SHP77 (cell line): ENCODE measurements around the gene GRIK2.
"Not testable (repeated sequence)": the region's sequence is repeated elsewhere in the genome, so short reads cannot be mapped to it uniquely, and the experiment has no call there.

Experiments
- DNase-seq, 2 experiments: peaks; one replicate each; lab custom pipeline; 2025; lab: John Stamatoyannopoulos, UW

Gene GRIK2

DNA sequence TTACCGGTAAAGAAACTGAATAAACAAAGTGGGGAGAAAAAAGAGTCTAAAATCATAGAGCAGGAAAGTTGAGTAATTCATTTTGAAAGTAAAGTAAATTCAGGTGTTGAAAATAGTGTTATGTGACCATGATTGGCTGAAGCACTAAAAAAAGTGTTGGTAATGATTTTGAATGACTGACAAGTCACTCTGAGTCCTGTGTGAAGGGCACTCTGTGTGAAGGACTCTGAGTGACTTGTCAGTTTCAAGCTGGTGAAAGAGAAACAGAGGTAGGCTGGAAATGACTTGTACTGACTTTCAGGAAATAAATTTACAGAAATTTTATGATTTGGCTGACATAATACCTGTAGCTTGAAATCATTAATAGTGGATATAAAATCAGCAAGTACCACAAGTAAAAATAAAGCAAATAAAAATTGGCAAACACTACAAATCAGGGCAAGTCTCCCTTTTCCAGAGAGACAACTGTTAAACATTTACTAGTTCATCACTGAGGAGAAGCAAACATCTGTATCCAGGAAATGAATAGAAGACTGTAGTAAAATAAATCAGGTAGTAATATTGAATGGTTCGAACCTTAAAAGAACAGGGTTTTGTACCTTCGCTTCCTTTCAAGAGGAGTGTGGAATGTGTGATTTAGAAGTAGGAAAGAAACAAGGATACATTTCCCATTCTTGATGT, 630.6 kb downstream of the GRIK2 start:
- DNase-seq, result no peak

DNA sequence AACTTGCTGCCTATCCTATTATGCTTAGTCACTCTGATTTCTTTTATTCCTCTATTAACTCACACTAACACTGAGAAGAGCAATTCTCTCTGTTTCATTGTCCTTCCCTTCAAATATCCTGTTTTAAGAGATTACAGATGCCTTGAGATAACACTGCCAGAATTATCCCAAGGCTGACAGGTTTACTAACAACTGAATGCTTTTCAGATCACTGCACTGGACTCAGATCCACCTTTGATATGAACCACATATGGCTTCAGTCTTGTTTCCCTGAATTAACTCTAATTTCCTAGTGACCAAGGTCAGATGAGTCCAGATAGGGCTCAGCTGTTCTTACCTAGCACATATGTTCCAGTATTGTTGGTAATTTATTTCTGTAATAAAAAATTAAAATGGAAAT, 633.1 kb downstream of the GRIK2 start:
- no peak for DNase-seq

DNA sequence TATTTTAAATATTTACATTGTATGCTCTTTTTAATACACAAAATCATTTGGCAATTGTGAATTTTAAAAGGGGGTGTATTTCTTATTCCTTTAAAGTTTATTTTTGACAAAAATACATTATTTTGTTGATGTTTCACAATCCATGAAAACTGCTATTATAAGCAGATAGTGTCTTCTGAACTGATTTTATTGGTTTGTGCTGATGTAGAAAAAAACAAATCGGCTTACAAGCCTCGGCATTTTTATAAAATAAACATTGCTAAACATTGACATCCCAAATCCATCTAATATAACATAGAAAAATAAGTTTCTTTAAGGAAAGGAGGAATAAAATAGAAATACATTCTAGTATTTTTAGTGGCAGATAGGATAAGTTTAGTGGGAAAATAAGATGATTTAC, 634.7 kb downstream of the GRIK2 start:
- DNase-seq, result no peak

DNA sequence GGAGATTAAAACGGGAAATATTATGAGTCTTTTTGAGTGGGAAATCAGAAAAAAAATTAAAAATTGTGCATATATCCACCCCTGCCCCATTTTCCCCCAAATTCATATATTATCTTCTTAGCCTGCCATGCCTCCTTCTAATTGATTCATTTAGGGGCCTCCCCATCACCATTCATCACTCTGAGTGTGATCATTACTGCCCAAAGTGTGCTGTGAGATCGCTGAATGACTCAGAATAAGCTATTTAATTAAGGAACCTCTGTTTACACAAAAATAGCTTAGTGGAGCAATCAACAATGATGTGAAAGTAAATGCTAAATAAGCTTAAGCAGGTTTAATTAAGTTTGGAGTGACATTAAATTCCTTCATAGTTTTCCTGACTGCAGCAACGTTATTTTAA, 645.5 kb downstream of the GRIK2 start:
- no peak for DNase-seq

DNA sequence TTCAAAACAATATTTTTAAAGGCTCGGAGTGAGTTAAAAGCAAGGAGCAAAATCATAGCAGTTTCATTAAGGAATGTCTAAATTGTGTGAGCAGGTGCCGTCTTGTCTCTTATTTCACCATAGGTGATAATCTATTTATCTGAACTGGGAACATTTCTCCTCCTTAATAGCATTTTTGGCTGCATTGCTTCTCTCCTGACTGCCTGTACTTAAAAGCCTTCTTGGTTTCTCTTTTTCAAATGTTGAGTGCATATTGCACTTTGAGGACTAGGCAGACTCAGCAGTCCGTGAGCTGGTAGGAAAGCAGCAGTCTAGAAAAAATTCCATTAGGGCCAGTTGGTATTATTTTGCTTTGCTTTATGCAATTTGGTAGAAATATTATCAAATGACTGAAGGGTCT, 645.9 kb downstream of the GRIK2 start:
- no peak for DNase-seq

DNA sequence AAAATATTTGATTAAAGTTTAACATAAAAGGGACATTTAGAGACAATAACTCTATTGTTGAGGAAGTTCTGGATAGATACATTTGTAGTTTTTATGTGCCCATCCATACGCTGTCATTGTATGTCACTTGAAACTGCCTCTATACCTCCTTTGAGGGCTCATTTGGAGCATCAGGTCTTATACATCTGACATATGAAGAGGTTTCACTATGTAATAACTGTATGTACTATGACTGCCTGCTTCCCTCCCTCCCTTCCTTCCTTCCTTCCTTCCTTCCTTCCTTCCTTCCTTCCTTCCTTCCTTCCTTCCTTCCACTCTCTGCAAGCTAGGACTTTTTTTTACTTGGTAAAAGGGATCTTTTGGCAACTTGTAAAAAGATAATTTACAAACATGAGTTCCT, 657.5 kb downstream of the GRIK2 start:
- DNase-seq, result no peak

DNA sequence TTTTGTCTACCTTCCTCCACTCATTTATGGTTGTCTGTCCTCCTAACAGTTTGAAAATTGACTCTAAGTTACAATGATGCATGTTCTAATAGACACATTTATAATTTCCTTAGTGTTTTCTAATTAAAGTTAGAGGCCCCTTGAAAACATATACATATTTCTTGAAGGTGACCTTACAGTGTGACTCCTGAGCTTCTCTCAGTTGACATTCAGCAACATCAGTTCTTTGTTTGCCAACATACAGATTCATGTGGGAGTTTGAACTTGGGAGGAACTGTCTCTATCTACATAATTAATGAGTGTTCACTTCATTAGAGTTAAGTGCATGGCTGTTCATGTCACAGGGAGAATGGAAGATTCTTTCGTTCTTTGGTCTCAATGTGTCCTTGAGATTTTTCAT, 658.2 kb downstream of the GRIK2 start:
- no peak for DNase-seq

DNA sequence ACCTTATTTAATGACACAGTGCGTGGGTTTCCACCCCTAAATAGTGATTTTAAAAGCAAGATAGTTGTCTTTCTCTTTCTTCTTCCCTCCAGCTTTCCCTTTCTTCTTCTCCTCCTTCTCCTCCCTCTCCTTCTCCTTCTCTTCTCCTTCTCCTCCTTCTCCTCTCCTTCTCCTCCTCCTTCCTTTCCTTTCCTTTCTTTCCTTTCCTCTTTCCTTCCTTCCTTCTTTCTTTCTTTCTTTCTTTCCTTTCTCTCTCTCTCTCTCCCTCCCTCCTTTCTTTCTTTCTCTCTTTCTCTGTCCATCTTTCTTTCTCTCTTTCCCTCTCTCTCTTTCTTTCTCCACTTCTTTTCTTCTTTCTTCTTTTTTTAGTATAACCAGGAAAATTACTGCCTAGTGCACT, 670.6 kb downstream of the GRIK2 start:
- no peak for DNase-seq

DNA sequence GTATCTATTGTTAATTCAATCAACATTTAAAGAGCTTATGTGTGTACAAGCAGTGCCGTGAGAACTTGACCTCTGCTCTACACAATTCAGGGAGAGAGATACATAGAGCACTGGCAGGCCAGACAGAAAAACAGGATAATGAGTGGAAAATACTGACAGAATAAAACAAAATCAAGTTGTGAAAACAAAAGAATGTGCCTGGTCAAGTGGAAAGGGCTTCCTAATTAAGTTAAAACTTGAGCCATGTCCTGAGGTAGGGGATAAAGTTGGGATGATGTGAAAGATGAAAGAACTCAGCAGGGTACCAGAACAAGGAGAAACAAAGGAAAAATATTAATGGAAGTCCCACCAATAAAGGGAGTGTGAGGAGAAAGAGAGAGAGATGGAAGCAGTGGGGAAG, 672.8 kb downstream of the GRIK2 start:
- DNase-seq, result no peak

DNA sequence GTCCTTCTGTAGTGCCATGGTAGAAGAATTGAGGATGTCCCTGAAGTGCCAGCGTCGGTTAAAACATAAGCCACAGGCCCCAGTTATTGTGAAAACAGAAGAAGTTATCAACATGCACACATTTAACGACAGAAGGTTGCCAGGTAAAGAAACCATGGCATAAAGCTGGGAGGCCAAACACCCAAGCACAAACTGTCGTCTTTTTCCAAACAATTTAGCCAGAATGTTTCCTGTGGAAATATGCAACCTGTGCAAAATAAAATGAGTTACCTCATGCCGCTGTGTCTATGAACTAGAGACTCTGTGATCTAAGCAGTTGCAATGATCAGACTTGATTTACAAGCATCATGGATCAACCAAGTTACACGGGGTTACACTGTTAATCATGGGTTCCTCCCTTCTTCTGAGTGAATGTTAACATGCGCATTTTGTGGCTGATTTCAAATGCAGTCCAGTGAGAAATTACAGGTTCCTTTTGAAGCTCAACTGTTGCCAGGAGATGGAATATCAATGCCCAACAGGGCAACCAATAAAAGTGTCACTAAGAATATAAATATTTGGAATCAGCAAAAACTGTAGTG, 674.9 kb downstream of the GRIK2 start:
- no peak for DNase-seq

DNA sequence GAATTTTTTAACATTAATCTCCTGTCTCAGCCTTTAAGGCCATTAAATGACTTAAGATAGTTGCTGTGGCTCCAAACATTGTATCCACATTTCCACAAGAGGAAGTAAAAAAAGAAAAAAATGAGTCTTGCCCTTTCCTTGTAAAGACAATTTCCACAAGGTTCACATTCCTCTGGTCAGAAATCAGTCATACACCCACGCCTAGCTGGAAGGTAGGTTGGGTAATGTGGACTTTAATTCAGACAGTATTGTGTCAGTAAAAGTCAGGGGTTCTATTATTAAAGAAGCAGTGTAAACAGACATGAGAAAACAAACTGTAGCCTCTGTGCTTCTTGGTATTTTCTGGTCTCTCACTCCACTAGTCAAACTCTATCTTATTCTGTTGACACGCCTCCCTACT, 682.0 kb downstream of the GRIK2 start:
- DNase-seq, result no peak

DNA sequence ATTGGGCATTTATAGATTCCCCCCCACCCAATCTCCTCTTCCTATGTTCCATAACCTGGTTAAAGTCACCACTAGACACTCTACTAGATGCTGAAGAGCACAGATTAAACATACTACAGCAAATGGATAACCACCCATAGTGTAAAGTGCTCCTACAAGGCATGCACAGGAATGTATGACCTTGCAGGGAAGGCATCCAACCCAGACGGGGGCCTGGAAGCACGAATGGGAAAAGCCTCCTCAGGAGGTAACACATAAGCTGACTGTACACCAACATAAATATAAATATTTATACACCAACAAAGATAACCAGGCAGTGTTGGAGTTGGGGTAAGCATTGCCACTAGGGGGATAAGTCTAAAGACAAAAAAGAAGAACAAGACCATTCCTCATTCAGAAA, 691.7 kb downstream of the GRIK2 start:
- DNase-seq, result no peak

DNA sequence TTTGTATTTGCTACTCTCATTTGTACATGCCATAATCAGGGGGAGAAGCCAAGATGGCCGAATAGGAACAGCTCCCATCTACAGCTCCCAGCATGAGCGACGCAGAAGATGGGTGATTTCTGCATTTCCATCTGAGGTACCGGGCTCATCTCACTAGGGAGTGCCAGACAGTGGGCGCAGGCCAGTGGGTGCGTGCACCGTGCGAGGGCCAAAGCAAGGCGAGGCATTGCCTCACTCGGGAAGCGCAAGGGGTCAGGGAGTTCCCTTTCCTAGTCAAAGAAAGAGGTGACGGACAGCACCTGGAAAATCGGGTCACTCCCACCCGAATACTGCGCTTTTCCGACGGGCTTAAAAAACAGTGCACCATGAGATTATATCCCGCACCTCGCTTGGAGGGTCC, 694.7 kb downstream of the GRIK2 start:
- DNase-seq, result not testable (repeated sequence)

DNA sequence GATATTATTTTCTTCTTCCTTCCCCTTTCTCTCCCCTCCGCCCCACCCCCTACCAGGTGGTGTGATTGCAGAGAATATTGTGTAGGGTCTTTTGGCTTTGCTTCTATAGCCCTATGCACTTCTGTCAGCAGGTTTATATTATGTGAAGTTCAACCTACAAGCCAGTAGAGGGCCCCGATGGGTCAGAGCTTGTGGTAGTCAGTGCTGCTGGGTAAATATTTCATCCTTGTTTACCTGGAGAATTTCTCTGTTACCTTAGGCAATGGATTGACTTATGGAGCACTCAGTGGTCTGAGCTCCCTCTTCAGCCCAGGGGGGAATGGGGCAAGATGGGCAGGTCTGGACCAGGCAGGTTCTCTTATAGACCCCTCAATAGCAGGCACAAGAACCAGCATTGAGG, 720.9 kb downstream of the GRIK2 start:
- peak in 1 of 2 experiments; percentile 3 for DNase-seq

DNA sequence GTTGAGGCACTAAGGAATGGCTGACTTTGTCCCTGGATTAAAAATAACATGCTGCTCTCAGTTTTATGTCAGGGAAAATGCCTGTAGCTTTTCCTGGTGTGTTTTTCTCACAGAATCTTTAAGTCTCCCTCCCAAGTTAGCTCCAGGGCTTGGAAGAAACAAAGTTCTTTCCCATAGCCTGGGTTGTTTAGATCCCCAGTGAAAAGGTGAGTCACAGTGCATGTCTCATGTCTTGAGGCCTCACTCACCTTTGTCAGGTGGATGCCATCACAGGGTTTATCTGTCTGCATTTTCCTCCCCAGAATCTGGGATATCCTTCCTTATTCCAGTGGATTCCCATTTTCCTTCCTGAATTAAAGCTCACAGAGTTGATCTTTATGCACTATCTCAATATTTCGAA, 722.4 kb downstream of the GRIK2 start:
- no peak for DNase-seq

DNA sequence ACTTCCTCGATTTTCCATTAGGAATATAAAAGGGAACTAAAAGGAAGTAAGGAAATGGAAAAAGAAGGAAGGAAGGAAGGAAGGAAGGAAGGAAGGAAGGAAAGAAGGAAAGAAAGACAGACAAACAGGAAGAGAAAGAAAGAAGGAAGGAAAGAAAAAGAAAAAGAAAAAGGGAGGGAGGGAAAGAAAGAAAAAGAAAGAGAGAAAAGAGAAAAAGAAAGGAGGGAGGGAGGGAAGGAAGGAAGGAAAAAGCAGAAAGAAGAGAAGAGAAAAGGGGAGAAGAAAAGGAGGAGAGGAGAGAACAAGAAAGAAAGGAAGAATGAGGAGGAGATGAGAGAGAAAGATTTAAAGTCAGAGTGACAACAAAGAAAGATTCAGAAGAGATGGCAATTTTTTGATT, 724.5 kb downstream of the GRIK2 start:
- DNase-seq, result no peak
